B cell (primary cell): ENCODE results near the gene CHAT. TPM values are rescaled to one million over a fixed set of nuclear protein-coding genes. Genes with fewer than 3 reads are reported as not detected.

Source experiments
- ATAC-seq: fragments of 200-7000 bp; cut with Tn5 transposase; one replicate; pipeline ENCODE4 v1.10.0; 2021; ENCODE audit warnings: low read depth, mild to moderate bottlenecking, moderate number of reproducible peaks, moderate library complexity
- CTCF ChIA-PET: fragments of 350-600 bp; sonication (Branson Sonifier 250); formaldehyde crosslinking; loops from one replicate; lab custom pipeline; 2021; ENCODE audit warnings: antibody characterized with exemption, inconsistent platforms; lab: Charles Lee
- POLR2A ChIA-PET: fragments of 350-600 bp; sonication (Branson Sonifier 250); formaldehyde crosslinking; loops from one replicate; lab custom pipeline; 2021; ENCODE audit warnings: antibody characterized with exemption; lab: Charles Lee
- DNase-seq: peaks from one replicate; pipeline ENCODE4 v3.0.0; 2013
- H2AFZ ChIP-seq: 2 replicates; pipeline ENCODE4 v1.6.1; 2012; ENCODE audit warnings: mild to moderate bottlenecking, low read depth, low read length; ENCODE audit not compliant: insufficient read depth, poor library complexity, severe bottlenecking
- H3K27ac ChIP-seq, 2 donors: 1 replicate in 1 of 2; 2 replicates in 1 of 2; pipeline ENCODE4 v1.5.1; 2012 to 2013; ENCODE audit warnings: low read length in 2 of 2, mild to moderate bottlenecking in 2 of 2, moderate library complexity in 1 of 2
- H3K27me3 ChIP-seq, 4 experiments: fragments of 200-600 bp in 1 of 4; sonication (generic) in 1 of 4; replicated peaks in 1 of 4; 1 replicate in 2 of 4; 2 replicates in 2 of 4; pipeline versions ENCODE4 v1.6.1 to v1.7.0; 2013 to 2016; ENCODE audit warnings: low read length in 3 of 4, mild to moderate bottlenecking in 2 of 4, mixed read lengths in 1 of 4, moderate library complexity in 1 of 4; ENCODE audit not compliant: insufficient read depth in 4 of 4, control insufficient read depth in 3 of 4; ENCODE audit errors: control extremely low read depth in 1 of 4
- H3K36me3 ChIP-seq, 2 experiments: replicated peaks in 1 of 2; 1 replicate in 1 of 2; 2 replicates in 1 of 2; pipeline versions ENCODE4 v1.6.1 to v1.7.1; 2013; ENCODE audit warnings: low read length in 1 of 2; ENCODE audit not compliant: insufficient read depth in 2 of 2, control insufficient read depth in 1 of 2; ENCODE audit errors: control extremely low read depth in 1 of 2, extremely low read depth in 1 of 2
- H3K4me1 ChIP-seq, 2 donors: fragments of 200-600 bp in 1 of 2; sonication (generic) in 1 of 2; 1 replicate in 1 of 2; 2 replicates in 1 of 2; pipeline versions ENCODE4 v1.5.1 to v1.6.1; 2013 to 2017; ENCODE audit warnings: low read length in 2 of 2; ENCODE audit not compliant: control insufficient read depth in 2 of 2, insufficient read depth in 2 of 2
- H3K4me2 ChIP-seq: replicated peaks from 2 replicates; pipeline ENCODE3; 2012; ENCODE audit warnings: mild to moderate bottlenecking, low read depth, low read length; ENCODE audit not compliant: poor library complexity, severe bottlenecking
- H3K4me3 ChIP-seq, 5 experiments: fragments of 200-600 bp in 1 of 5; sonication (generic) in 1 of 5; 1 replicate in 3 of 5; 2 replicates in 2 of 5; pipeline versions ENCODE4 v1.5.1 to v1.7.0; 2011 to 2016; ENCODE audit warnings: low read length in 4 of 5, mild to moderate bottlenecking in 4 of 5, low read depth in 2 of 5, control low read depth in 1 of 5, moderate library complexity in 1 of 5; ENCODE audit not compliant: insufficient read depth in 1 of 5; ENCODE audit errors: control extremely low read depth in 1 of 5, extremely low read depth in 1 of 5
- H3K79me2 ChIP-seq: fragments of 200-600 bp; sonication (generic); one replicate; pipeline ENCODE4 v1.6.0; 2016; ENCODE audit warnings: low read length; ENCODE audit not compliant: control insufficient read depth, insufficient read depth
- H3K9ac ChIP-seq: fragments of 200-600 bp; sonication (generic); 2 replicates; pipeline ENCODE4 v1.6.1; 2017; ENCODE audit warnings: mild to moderate bottlenecking, low read length, moderate library complexity
- H3K9me3 ChIP-seq, 3 donors: one replicate each; pipeline versions ENCODE4 v1.6.1 to v1.7.1; 2013; ENCODE audit warnings: low read length in 2 of 3; ENCODE audit not compliant: control insufficient read depth in 2 of 3, insufficient read depth in 1 of 3; ENCODE audit errors: control extremely low read depth in 1 of 3
- H4K20me1 ChIP-seq: 2 replicates; pipeline ENCODE4 v1.6.0; 2012; ENCODE audit warnings: mild to moderate bottlenecking, low read length; ENCODE audit not compliant: insufficient read depth, control insufficient read depth, poor library complexity, severe bottlenecking
- H3K27ac Mint-ChIP-seq: one replicate; pipeline ENCODE4 v1.8.0; 2021; ENCODE audit warnings: mixed read lengths
- H3K27me3 Mint-ChIP-seq: one replicate; pipeline ENCODE4 v1.8.0; 2021; ENCODE audit warnings: mixed read lengths
- H3K4me1 Mint-ChIP-seq: one replicate; pipeline ENCODE4 v1.8.0; 2021; ENCODE audit warnings: mixed read lengths
- H3K4me3 Mint-ChIP-seq: one replicate; pipeline ENCODE4 v1.8.0; 2021; ENCODE audit warnings: mixed read lengths
- H3K9me3 Mint-ChIP-seq: one replicate; pipeline ENCODE4 v1.8.0; 2022; ENCODE audit warnings: mixed read lengths; ENCODE audit not compliant: insufficient read depth
- CTCF ChIP-seq: fragments of 200-600 bp; IDR thresholded peaks from one replicate; pipeline ENCODE4 v1.8.0; 2022; ENCODE audit warnings: antibody characterized with exemption, mild to moderate bottlenecking
- EZH2 ChIP-seq: IDR thresholded peaks from 2 replicates; pipeline ENCODE4 v1.6.1; 2012; ENCODE audit warnings: borderline replicate concordance, low read depth, mild to moderate bottlenecking, moderate library complexity, low read length; ENCODE audit not compliant: insufficient read depth, poor library complexity, severe bottlenecking
- WGBS: methylation state at CpG from one replicate; pipeline ENCODE4 v1.1.5; 2013; ENCODE audit warnings: missing lambda C conversion rate; ENCODE audit not compliant: insufficient coverage; 5-methylcytosine and 5-hydroxymethylcytosine counted together
- intact Hi-C: fragments of 100-400 bp; cut with micrococcal nuclease; formaldehyde crosslinking; loops from one replicate; pipeline ENCODE4 v1.10.0; 2022
- polyA plus RNA-seq: library from polyadenylated mRNA; depleted of rRNA; stranded (reverse); fragments of >200 nt; gene quantifications from 2 replicates; pipeline ENCODE4 v1.2.3, GENCODE V29; 2012
- total RNA-seq, 2 donors: library from RNA; stranded (reverse); fragments of 120-200 nt in 1 of 2; gene quantifications; 1 replicate in 1 of 2; 2 replicates in 1 of 2; pipeline versions ENCODE4 v1.2.3 to v1.2.4, GENCODE V29; 2013 to 2022

The CHAT gene
- total and polyA plus RNA-seq, 2 donors (not counting 1 experiment from before 2014, with no cell fraction given) = not detected

GRCh38 chr10:49613165-49613881, 514 bp upstream of the CHAT start:
- H4K20me1 ChIP-seq = no peaks in the 10 kb centered on the region
- WGBS = 15% methylated on average over 21 of the region's 23 CpGs
- DNase-seq = no peak
- H3K36me3 ChIP-seq = no peaks in the 10 kb centered on the region
- H3K4me3 Mint-ChIP-seq = no peak overlapping the region
- peaks cover 0 to 70% (median 27%) of the 10 kb centered on the region in 4 experiments for H3K27me3 ChIP-seq
- H3K4me1 ChIP-seq = peaks cover 0 to 12% of the 10 kb centered on the region in 2 donors
- H3K27ac ChIP-seq = no peak overlapping the region
- H3K9me3 ChIP-seq = peaks cover 0 to 39% (median 0%) of the 10 kb centered on the region in 3 donors
- intact Hi-C loops = no loop called here
- H3K4me2 ChIP-seq = no peak overlapping the region
- H3K27ac Mint-ChIP-seq = no peak overlapping the region
- no peaks in the 10 kb centered on the region for H3K79me2 ChIP-seq
- no peak overlapping the region for H3K9ac ChIP-seq
- H3K4me3 ChIP-seq = no peak overlapping the region
- H3K4me1 Mint-ChIP-seq = peaks cover 21% of the 10 kb centered on the region
- H3K27me3 Mint-ChIP-seq = peaks cover 68% of the 10 kb centered on the region
- no peak for ATAC-seq
- ChIA-PET CTCF (no interaction called here), POLR2A (no interaction called here)
- TF ChIP-seq CTCF = no peak
- TF ChIP-seq EZH2 = no peak
- H3K9me3 Mint-ChIP-seq = no peaks in the 10 kb centered on the region
- no peak overlapping the region for H2AFZ ChIP-seq
